Measurements from ENCODE around the gene MFRP.

DNA sequence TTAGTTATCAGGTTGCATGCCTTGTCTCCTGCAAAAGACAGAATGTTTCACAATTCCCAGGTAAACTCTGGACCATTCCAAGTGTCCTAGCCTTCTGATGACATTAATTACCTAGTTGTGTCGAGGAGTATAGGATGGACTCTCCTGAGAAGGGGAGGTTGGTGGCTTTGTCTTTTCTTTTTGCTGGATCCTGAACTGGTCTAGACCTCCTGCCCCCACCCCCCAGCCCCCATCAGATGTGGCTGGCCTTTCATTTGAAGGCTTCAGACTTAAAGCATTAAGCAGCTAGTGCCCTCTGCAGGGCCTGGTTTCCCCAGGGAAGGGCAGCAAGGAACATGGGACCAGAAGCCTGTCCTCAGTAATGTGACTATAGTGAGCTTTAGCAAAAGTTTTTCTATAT, 39.3 kb downstream of the MFRP start:
- no peak; the same call in 1 of the 2 replicates for TF ChIP-seq CTCF (conservative IDR thresholded peaks at IDR 0.05)
- no peak for TF ChIP-seq ZFX (IDR thresholded peaks at IDR 0.05)
